ENCODE data around the gene VPS39. TPM values are rescaled to one million over a fixed set of nuclear protein-coding genes. Genes with fewer than 3 reads are reported as not detected.

Gene VPS39
- polyA plus RNA-seq, 2 of the 4 experiments (the other 2 are of a cell fraction): 18.3 to 33.3 TPM

- TF ChIP-seq BCL3 (IDR thresholded peaks at IDR 0.05): no peak
Observed at GRCh38 chr15:42201801-42202200, 6.3 kb downstream of the VPS39 start (continued).

- no peak for ATAC-seq
- no peak for DNase-seq (ENCODE audit: low read depth in 1 of 2, low spot score in 1 of 2)
- no peak for FAIRE-seq
- Histone ChIP-seq H3K27ac (no peak overlapping the region), H3K9me3 (no peaks in the 10 kb centered on the region), H3K4me1 (peaks cover 7% of the 10 kb centered on the region; the same call in 1 of the 3 replicates), H3K4me2 (no peak overlapping the region), H3K4me3 (no peak overlapping the region)
- 84% methylated on average over 5 of the region's 5 CpGs for WGBS (ENCODE audit: missing lambda C conversion rate)
- CTCF ChIA-PET: no interaction called here
- POLR2A ChIA-PET: interaction anchor here (1.5 kb wide), 1 partner anchor 9 kb away, joined by 3 read pairs; the partner anchor contains the start of gene VPS39
- no peak for TF ChIP-seq JUNB (IDR thresholded peaks at IDR 0.05)
- no peak for TF ChIP-seq HES2 (IDR thresholded peaks at IDR 0.05)
- TF ChIP-seq CBX2 (IDR thresholded peaks at IDR 0.05; ENCODE audit: borderline replicate concordance, low read depth): no peak
- TF ChIP-seq TP53 (CRISPR knock-in tag; IDR thresholded peaks at IDR 0.05): no peak
- no peak for TF ChIP-seq KDM1A (IDR thresholded peaks at IDR 0.05; ENCODE audit: low read depth)
- no peak for TF ChIP-seq CHD4 (IDR thresholded peaks at IDR 0.05; ENCODE audit: borderline replicate concordance)
- no peak for TF ChIP-seq EHMT2 (IDR thresholded peaks at IDR 0.05; ENCODE audit: low read depth)
- no peak for TF ChIP-seq CBX8 (IDR thresholded peaks at IDR 0.05)
Observed at GRCh38 chr15:42199126-42199525, 9.0 kb downstream of the VPS39 start.

- H3K27ac ChIP-seq: no peak overlapping the region
- DNase-seq (ENCODE audit: low read depth in 1 of 2, low spot score in 1 of 2): no peak
- no peak for FAIRE-seq
- H3K4me3 ChIP-seq: no peak overlapping the region
- no peak for TF ChIP-seq JUNB (IDR thresholded peaks at IDR 0.05)
- TF ChIP-seq EHF (CRISPR knock-in tag; IDR thresholded peaks at IDR 0.05): no peak
- no peak for TF ChIP-seq NFE2L2 (conservative IDR thresholded peaks at IDR 0.05; ENCODE audit: low read length)
- H3K9me3 ChIP-seq: no peaks in the 10 kb centered on the region
- H3K4me2 ChIP-seq: no peak overlapping the region
- 90% methylated on average over 1 of the region's 1 CpG for WGBS (ENCODE audit: missing lambda C conversion rate)
- H3K4me1 ChIP-seq: peaks cover 7% of the 10 kb centered on the region; the same call in 1 of the 3 replicates
- CTCF ChIA-PET: no interaction called here
- no peak for ATAC-seq
- POLR2A ChIA-PET: no interaction called here
Observed at GRCh38 chr15:42198516-42198915, 9.6 kb downstream of the VPS39 start.

GRCh38 chr15:42194513-42194912 lies 13.6 kb downstream of the VPS39 start:
- ATAC-seq: peak; percentile 47 to 66; a peak in 4 of 6 replicates
- 58% methylated on average over 5 of the region's 5 CpGs for WGBS (ENCODE audit: missing lambda C conversion rate)
- Histone ChIP-seq H3K9me3 (no peaks in the 10 kb centered on the region), H3K27ac (no peak overlapping the region), H3K4me1 (peaks cover 7% of the 10 kb centered on the region; the same call in 1 of the 3 replicates), H3K4me2 (no peak overlapping the region), H3K4me3 (no peak overlapping the region)
- DNase-seq (ENCODE audit: low read depth in 1 of 2, low spot score in 1 of 2): peak in 1 of 2 experiments; percentile 53
- FAIRE-seq: no peak
- ChIA-PET POLR2A (no interaction called here), CTCF (interaction anchor here (1.0 kb wide), 1 partner anchor 12 kb away, joined by 3 read pairs; no protein-coding TSS in a partner anchor)
- TF ChIP-seq FOSL2 (IDR thresholded peaks at IDR 0.05): 0 out of 2 replicates have a peak, but pooled peaks have one; percentile 15
- TF ChIP-seq FOSL2 (CRISPR knock-in tag; IDR thresholded peaks at IDR 0.05): peak; percentile 70
- TF ChIP-seq PBX3 (IDR thresholded peaks at IDR 0.05): no peak
- TF ChIP-seq REST (IDR thresholded peaks at IDR 0.05): no peak
- no peak for TF ChIP-seq CTCF (IDR thresholded peaks at IDR 0.05)
- TF ChIP-seq POLR2AphosphoS2 (conservative IDR thresholded peaks at IDR 0.05; ENCODE audit: low read length): no peak
- no peak for TF ChIP-seq SREBF2 (IDR thresholded peaks at IDR 0.05)
- peak; percentile 55 to 88; a peak in 3 of 4 replicates for TF ChIP-seq CEBPB (IDR thresholded peaks at IDR 0.05)
- TF ChIP-seq ELK1 (IDR thresholded peaks at IDR 0.05; ENCODE audit: low read depth, low read length): no peak
- no peak for TF ChIP-seq CBX8 (IDR thresholded peaks at IDR 0.05)
- TF ChIP-seq HEYL (CRISPR knock-in tag; IDR thresholded peaks at IDR 0.05): no peak
- no peak for TF ChIP-seq NFE2L2 (conservative IDR thresholded peaks at IDR 0.05; ENCODE audit: low read length)
- TF ChIP-seq HOXB5 (CRISPR knock-in tag; IDR thresholded peaks at IDR 0.05): no peak
- no peak for TF ChIP-seq FOSB (CRISPR knock-in tag; IDR thresholded peaks at IDR 0.05)
- TF ChIP-seq EHMT2 (IDR thresholded peaks at IDR 0.05; ENCODE audit: low read depth): no peak
- TF ChIP-seq FOXS1 (CRISPR knock-in tag; IDR thresholded peaks at IDR 0.05): no peak
